H1 (cell line): ENCODE results near the gene TMEM132A. TPM values are rescaled to one million over a fixed set of nuclear protein-coding genes. Genes with fewer than 3 reads are reported as not detected.

ENCODE experiments used
- CTCF ChIA-PET: fragments of 300-600 bp; sonication (Branson Sonifier 250); formaldehyde crosslinking; loops from one replicate; lab custom pipeline; 2021; ENCODE audit not compliant: partially characterized antibody; lab: Charles Lee
- POLR2A ChIA-PET: fragments of 300-600 bp; sonication (Branson Sonifier 250); formaldehyde crosslinking; loops from one replicate; lab custom pipeline; 2021; ENCODE audit warnings: inconsistent platforms; ENCODE audit not compliant: partially characterized antibody; lab: Charles Lee
- DNase-seq, 2 experiments: peaks; one replicate each; pipeline versions ENCODE4 v3.0.0 to v3.0.0-alpha.2; 2010 to 2022; ENCODE audit warnings: low spot score in 2 of 2, low read depth in 1 of 2, mixed read lengths in 1 of 2
- FAIRE-seq: peaks from 2 replicates; lab custom pipeline; 2011; peaks lifted over from hg19 to GRCh38; lab: Jason Lieb, UNC
- H2AFZ ChIP-seq: 2 replicates; pipeline ENCODE4 v1.8.1; 2012; ENCODE audit warnings: low read length, inconsistent platforms
- H2AK5ac ChIP-seq: 2 replicates; pipeline ENCODE4 v1.6.1; 2013; ENCODE audit warnings: low read depth, low read length
- H2BK120ac ChIP-seq: replicated peaks from 2 replicates; pipeline ENCODE3; 2013; ENCODE audit warnings: low read depth, low read length, inconsistent platforms
- H2BK12ac ChIP-seq: 2 replicates; pipeline ENCODE4 v1.6.1; 2013; ENCODE audit warnings: low read depth, low read length
- H2BK15ac ChIP-seq: 2 replicates; pipeline ENCODE4 v1.6.1; 2013; ENCODE audit warnings: low read length
- H2BK20ac ChIP-seq: 2 replicates; pipeline ENCODE4 v1.6.1; 2013; ENCODE audit warnings: low read length
- H2BK5ac ChIP-seq: 2 replicates; pipeline ENCODE4 v1.6.1; 2013; ENCODE audit warnings: low read depth, low read length
- H3K14ac ChIP-seq: 2 replicates; pipeline ENCODE4 v1.6.1; 2013; ENCODE audit warnings: inconsistent platforms; ENCODE audit not compliant: insufficient read length
- H3K18ac ChIP-seq: 2 replicates; pipeline ENCODE4 v1.6.1; 2013; ENCODE audit warnings: low read length; ENCODE audit errors: extremely low read depth
- H3K23ac ChIP-seq: 2 replicates; pipeline ENCODE4 v1.6.1; 2013; ENCODE audit warnings: inconsistent platforms; ENCODE audit not compliant: insufficient read length
- H3K23me2 ChIP-seq: 2 replicates; pipeline ENCODE4 v1.6.1; 2013; ENCODE audit warnings: low read depth, low read length
- H3K27ac ChIP-seq: 2 replicates; pipeline ENCODE4 v1.6.1; 2011; ENCODE audit warnings: low read depth, low read length, inconsistent platforms
- H3K27me3 ChIP-seq, 4 experiments: replicated peaks in 1 of 4; 1 replicate in 1 of 4; 2 replicates in 3 of 4; pipeline versions ENCODE4 v1.6.1 to v1.8.1; 2011 to 2013; ENCODE audit warnings: low read length in 3 of 4, mild to moderate bottlenecking in 3 of 4, inconsistent platforms in 2 of 4, mixed read lengths in 2 of 4, moderate library complexity in 1 of 4; ENCODE audit not compliant: control insufficient read depth in 3 of 4, insufficient read depth in 3 of 4; ENCODE audit errors: extremely low read depth in 1 of 4
- H3K36me3 ChIP-seq, 4 experiments: 2 replicates each; pipeline versions ENCODE4 v1.6.1 to v1.8.1; 2011 to 2013; ENCODE audit warnings: mild to moderate bottlenecking in 4 of 4, low read length in 3 of 4, moderate library complexity in 2 of 4, control low read depth in 1 of 4, inconsistent platforms in 1 of 4; ENCODE audit not compliant: insufficient read depth in 4 of 4, control insufficient read depth in 2 of 4
- H3K4ac ChIP-seq: replicated peaks from 2 replicates; pipeline ENCODE3; 2013; ENCODE audit warnings: low read length, low read depth, mixed read lengths, inconsistent platforms; ENCODE audit not compliant: insufficient read length
- H3K4me1 ChIP-seq, 4 experiments: replicated peaks in 1 of 4; 1 replicate in 1 of 4; 2 replicates in 3 of 4; pipeline versions ENCODE4 v1.6.1 to v1.8.1; 2011 to 2013; ENCODE audit warnings: low read length in 3 of 4, inconsistent platforms in 2 of 4, mixed read lengths in 1 of 4; ENCODE audit not compliant: insufficient read depth in 4 of 4, control insufficient read depth in 3 of 4
- H3K4me2 ChIP-seq, 2 experiments: 2 replicates each; pipeline versions ENCODE4 v1.6.1 to v1.8.1; 2011 to 2013; ENCODE audit warnings: low read depth in 2 of 2, low read length in 2 of 2, control low read depth in 1 of 2, inconsistent platforms in 1 of 2, mild to moderate bottlenecking in 1 of 2; ENCODE audit not compliant: insufficient read depth in 1 of 2
- H3K4me3 ChIP-seq, 4 experiments: fragments of 200-600, 300-600 bp in 1 of 4; sonication (generic), shearing (Covaris generic), sonication (Bioruptor Twin) in 1 of 4; 2 replicates each; pipeline versions ENCODE4 v1.5.1 to v1.8.1; 2011 to 2016; ENCODE audit warnings: low read length in 4 of 4, low read depth in 3 of 4, control low read depth in 2 of 4, inconsistent platforms in 2 of 4, mild to moderate bottlenecking in 2 of 4, mixed read lengths in 1 of 4, moderate library complexity in 1 of 4; ENCODE audit not compliant: insufficient read depth in 2 of 4; ENCODE audit errors: extremely low read depth in 1 of 4
- H3K56ac ChIP-seq: replicated peaks from 2 replicates; pipeline ENCODE3; 2013; ENCODE audit warnings: low read depth, mild to moderate bottlenecking, mixed read lengths, low read length, inconsistent platforms; ENCODE audit not compliant: insufficient read length
- H3K79me1 ChIP-seq: 2 replicates; pipeline ENCODE4 v1.6.1; 2013; ENCODE audit warnings: low read depth, low read length, control low read depth
- H3K79me2 ChIP-seq, 2 experiments: 2 replicates each; pipeline versions ENCODE4 v1.6.1 to v1.8.1; 2012 to 2013; ENCODE audit warnings: low read length in 2 of 2, mild to moderate bottlenecking in 2 of 2, inconsistent platforms in 1 of 2; ENCODE audit not compliant: insufficient read depth in 2 of 2, control insufficient read depth in 1 of 2
- H3K9ac ChIP-seq, 4 experiments: replicated peaks in 1 of 4; 1 replicate in 1 of 4; 2 replicates in 3 of 4; pipeline versions ENCODE4 v1.6.1 to v1.8.1; 2011 to 2013; ENCODE audit warnings: low read depth in 3 of 4, low read length in 3 of 4, control low read depth in 2 of 4, mild to moderate bottlenecking in 2 of 4, moderate library complexity in 2 of 4, inconsistent platforms in 1 of 4; ENCODE audit errors: extremely low read depth in 1 of 4
- H3K9me3 ChIP-seq, 2 experiments: 2 replicates each; pipeline versions ENCODE4 v1.6.1 to v1.8.1; 2012 to 2013; ENCODE audit warnings: mild to moderate bottlenecking in 2 of 2, moderate library complexity in 2 of 2, control low read depth in 1 of 2, inconsistent platforms in 1 of 2, low read depth in 1 of 2, low read length in 1 of 2, mixed read lengths in 1 of 2; ENCODE audit not compliant: insufficient read depth in 2 of 2
- H4K20me1 ChIP-seq, 2 experiments: replicated peaks in 1 of 2; 2 replicates each; pipeline versions ENCODE3 to v1.8.1; 2011 to 2013; ENCODE audit warnings: inconsistent platforms in 2 of 2, low read length in 2 of 2, mild to moderate bottlenecking in 1 of 2; ENCODE audit not compliant: insufficient read depth in 2 of 2, control insufficient read depth in 1 of 2
- H4K5ac ChIP-seq: 2 replicates; pipeline ENCODE4 v1.6.1; 2013; ENCODE audit warnings: low read length, low read depth, mixed read lengths, inconsistent platforms; ENCODE audit not compliant: insufficient read length
- H4K8ac ChIP-seq: 2 replicates; pipeline ENCODE4 v1.8.0; 2013; ENCODE audit warnings: mild to moderate bottlenecking, moderate library complexity, low read length, inconsistent platforms; ENCODE audit not compliant: insufficient read depth; ENCODE audit errors: extremely low read depth
- H4K91ac ChIP-seq: replicated peaks from 2 replicates; pipeline ENCODE3; 2013; ENCODE audit warnings: low read length, mixed read lengths, inconsistent platforms; ENCODE audit not compliant: insufficient read length
- CHD1 ChIP-seq: IDR thresholded peaks from 2 replicates; pipeline ENCODE4 v1.6.1; 2012; ENCODE audit warnings: low read depth, low read length, improper control_type of control experiment
- WGBS, 2 experiments: shearing (Covaris generic) in 1 of 2; methylation state at CpG; one replicate each; pipeline versions ENCODE4 v1.1.6 to v1.1.7; 2013 to 2015; ENCODE audit warnings: low lambda C conversion rate in 2 of 2, mixed read lengths in 2 of 2, inconsistent platforms in 1 of 2, low coverage in 1 of 2, missing lambda C conversion rate in 1 of 2; ENCODE audit not compliant: insufficient replicate concordance in 2 of 2, insufficient coverage in 1 of 2, insufficient read length in 1 of 2; ENCODE audit errors: extremely low coverage in 1 of 2, missing lambda C conversion rate in 1 of 2; 5-methylcytosine and 5-hydroxymethylcytosine counted together
- polyA plus RNA-seq, 7 experiments: library from polyadenylated mRNA; depleted of rRNA in 3 of 7; stranded (reverse) in 5 of 7; unstranded in 2 of 7; fragments of >200 nt in 5 of 7; fragments of 200-250 nt in 2 of 7; gene quantifications; 1 replicate in 5 of 7; 2 replicates in 1 of 7; 4 replicates in 1 of 7; pipeline versions ENCODE4 v1.2.1 to v1.2.3, GENCODE V29; 2011 to 2013; ENCODE audit warnings: missing spikeins in 2 of 7, mixed read lengths in 2 of 7
- total RNA-seq: library from RNA; stranded (reverse); fragmentation: NEBNext Ultra II Directional; extraction: Animal tissue kit (Norgen Biotek cat#: 25700); gene quantifications from 2 replicates; pipeline ENCODE4 v1.2.1, GENCODE V29; 2021

The TMEM132A gene
- total and polyA plus RNA-seq, 2 of the 8 experiments (the other 6 are each of a cell fraction or from before 2014, with no cell fraction given): 46.6 to 97.9 TPM

DNA sequence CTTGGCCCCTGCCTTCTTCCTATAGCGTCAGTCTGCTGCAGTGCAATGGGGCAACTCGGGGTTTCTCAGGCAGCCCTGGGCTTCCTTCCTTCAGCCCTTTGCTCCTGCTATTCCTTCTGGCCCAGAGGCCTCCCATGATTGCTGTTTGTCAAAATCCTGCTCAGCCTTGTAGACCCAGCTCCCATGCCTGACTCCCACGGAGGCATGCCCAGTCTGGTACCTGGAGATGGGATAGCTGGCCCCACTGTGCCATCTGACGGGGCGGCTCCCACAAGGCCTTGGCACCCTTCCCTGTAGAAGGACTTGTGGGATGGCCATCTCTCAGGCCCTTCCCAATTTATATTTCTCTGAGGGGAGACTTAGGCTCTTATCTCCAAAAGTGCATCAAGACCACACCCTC is 46.6 kb downstream of the TMEM132A start:
- no peak overlapping the region for H3K56ac ChIP-seq
- no peaks in the 10 kb centered on the region; a peak in 1 of 7 replicates for H3K27me3 ChIP-seq
- no peak overlapping the region for H3K4ac ChIP-seq
- no peak overlapping the region for H3K18ac ChIP-seq
- no peaks in the 10 kb centered on the region for H4K20me1 ChIP-seq
- H3K27ac ChIP-seq: no peak overlapping the region
- H2BK120ac ChIP-seq: no peak overlapping the region
- no peak overlapping the region for H2BK5ac ChIP-seq
- H3K23me2 ChIP-seq: no peaks in the 10 kb centered on the region
- H3K79me2 ChIP-seq: no peaks in the 10 kb centered on the region
- no peak overlapping the region for H4K91ac ChIP-seq
- H3K36me3 ChIP-seq: no peaks in the 10 kb centered on the region
- 87% methylated on average over 5 of the region's 5 CpGs; no CpG with 5 or more reads in 1 of the 2 experiments for WGBS, 2 experiments
- no peak for TF ChIP-seq CHD1
- H2BK20ac ChIP-seq: no peak overlapping the region
- no peak overlapping the region for H3K4me2 ChIP-seq
- H2AK5ac ChIP-seq: no peak overlapping the region
- DNase-seq (no peak), FAIRE-seq (no peak)
- H3K9ac ChIP-seq: no peak overlapping the region
- H4K8ac ChIP-seq: no peak overlapping the region
- no peak overlapping the region for H3K23ac ChIP-seq
- H3K79me1 ChIP-seq: no peaks in the 10 kb centered on the region
- POLR2A ChIA-PET: no interaction called here
- no peak overlapping the region for H4K5ac ChIP-seq
- no peak overlapping the region for H3K4me3 ChIP-seq
- no peak overlapping the region for H2BK15ac ChIP-seq
- no peak overlapping the region for H2AFZ ChIP-seq
- H2BK12ac ChIP-seq: no peak overlapping the region
- no peaks in the 10 kb centered on the region; a peak in 1 of 4 replicates for H3K9me3 ChIP-seq
- CTCF ChIA-PET: interaction anchor here (0.5 to 2.9 kb wide), 26 partner anchors 8 to 217 kb away, joined by 3 to 19 read pairs (median 4); partner anchors contain the start of gene SLC15A3
- H3K4me1 ChIP-seq: no peaks in the 10 kb centered on the region
- no peak overlapping the region for H3K14ac ChIP-seq
